H1 (cell line): Measurements from ENCODE around the gene ASTN2.

Experiments
- CHD2 ChIP-seq: IDR thresholded peaks from 2 replicates; pipeline ENCODE4 v1.6.1; 2012; ENCODE audit warnings: low read length, improper control_type of control experiment
- CTCF ChIP-seq, 3 experiments: IDR thresholded peaks; 1 replicate in 2 of 3; 2 replicates in 1 of 3; pipeline versions ENCODE4 v1.5.1 to v1.6.1; 2011; ENCODE audit warnings: low read length in 3 of 3, mild to moderate bottlenecking in 3 of 3, inconsistent platforms in 2 of 3, low read depth in 1 of 3, moderate library complexity in 1 of 3; ENCODE audit not compliant: insufficient read depth in 1 of 3; ENCODE audit errors: control extremely low read depth in 1 of 3
- MAX ChIP-seq: IDR thresholded peaks from 2 replicates; pipeline ENCODE4 v1.6.1; 2012; ENCODE audit warnings: inconsistent platforms
- POLR2A ChIP-seq, 2 experiments: IDR thresholded peaks; 1 replicate in 1 of 2; 2 replicates in 1 of 2; pipeline ENCODE4 v1.6.1; 2011; ENCODE audit warnings: low read depth in 2 of 2, low read length in 2 of 2, mild to moderate bottlenecking in 2 of 2; ENCODE audit errors: control extremely low read depth in 1 of 2
- POLR2AphosphoS5 ChIP-seq: IDR thresholded peaks from 2 replicates; pipeline ENCODE4 v1.6.1; 2011; ENCODE audit warnings: low read depth, low read length
- TAF1 ChIP-seq: IDR thresholded peaks from 2 replicates; pipeline ENCODE4 v1.6.1; 2011; ENCODE audit warnings: mild to moderate bottlenecking, low read depth, low read length

DNA sequence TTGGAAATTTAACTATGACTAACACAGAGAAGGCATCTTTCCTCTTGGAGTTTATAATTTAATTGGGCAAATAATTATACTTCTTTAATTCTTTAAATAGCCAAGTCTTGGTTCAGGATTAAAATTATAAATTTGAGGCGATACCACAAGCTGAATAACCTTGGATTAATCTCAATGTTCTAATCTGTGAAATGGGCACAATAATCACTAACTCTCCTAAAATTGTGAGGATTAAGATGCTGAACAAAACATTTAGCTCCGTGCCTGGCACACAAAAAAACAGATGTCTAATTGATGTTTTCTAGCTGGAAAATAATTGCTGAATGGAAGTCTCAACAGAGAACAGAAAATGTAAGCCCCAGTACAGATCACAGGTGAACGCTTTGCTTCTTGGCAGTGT, 797.5 kb downstream of the ASTN2 start:
- TF ChIP-seq POLR2A (IDR thresholded peaks at IDR 0.05; ENCODE audit: control extremely low read depth in 1 of 2, low read depth in 2 of 2, low read length in 2 of 2) (no peak), MAX (no peak), TAF1 (no peak), CTCF (IDR thresholded peaks at IDR 0.05; ENCODE audit: control extremely low read depth in 1 of 3, insufficient read depth in 1 of 3, low read depth in 1 of 3, low read length in 3 of 3) (no peak), POLR2AphosphoS5 (no peak), CHD2 (no peak)
